Vagina (tissue), 2 donors: ENCODE results near the gene AMN1. TPM values are rescaled to one million over a fixed set of nuclear protein-coding genes. Genes with fewer than 3 reads are reported as not detected.
"Not testable (repeated sequence)": the region's sequence is repeated elsewhere in the genome, so short reads cannot be mapped to it uniquely, and the experiment has no call there.

Experiments used
- DNase-seq, 2 donors: peaks; one replicate each; pipeline ENCODE4 v3.0.0-alpha.2; 2017; ENCODE audit errors: extremely low spot score in 2 of 2
- H3K27ac ChIP-seq: fragments of 200-600 bp; sonication (generic); one replicate; pipeline ENCODE4 v1.5.1; 2019
- H3K27me3 ChIP-seq: fragments of 200-600 bp; sonication (generic); one replicate; pipeline ENCODE4 v1.5.1; 2019
- H3K36me3 ChIP-seq, 2 donors: fragments of 200-600 bp; sonication (generic); one replicate each; pipeline ENCODE4 v1.5.1; 2017 to 2019
- H3K4me1 ChIP-seq: fragments of 200-600 bp; sonication (generic); one replicate; pipeline ENCODE4 v1.5.1; 2019
- H3K4me3 ChIP-seq, 2 donors: fragments of 200-600 bp; sonication (generic); 1 replicate in 1 of 2; 2 replicates in 1 of 2; pipeline ENCODE4 v1.5.1; 2016 to 2019
- H3K9me3 ChIP-seq: fragments of 200-600 bp; sonication (generic); one replicate; pipeline ENCODE4 v1.5.1; 2019
- POLR2A ChIP-seq, 2 donors: fragments of 450-650 bp; IDR thresholded peaks; one replicate each; pipeline ENCODE4 v1.6.1; 2017; ENCODE audit warnings: antibody characterized with exemption in 2 of 2, mild to moderate bottlenecking in 2 of 2, moderate library complexity in 2 of 2
- POLR2AphosphoS5 ChIP-seq, 2 donors: sonication (generic); formaldehyde crosslinking; IDR thresholded peaks; one replicate each; pipeline ENCODE4 v1.9.0; 2017; ENCODE audit warnings: antibody characterized with exemption in 2 of 2, mild to moderate bottlenecking in 2 of 2, low read depth in 1 of 2; ENCODE audit not compliant: insufficient read depth in 1 of 2
- intact Hi-C: fragments of 100-400 bp; cut with DNase I; formaldehyde crosslinking; loops from one replicate; pipeline ENCODE4 v1.15.1; 2023
- total RNA-seq: library from RNA; depleted of rRNA; stranded (reverse); fragments of >200 nt; gene quantifications from one replicate; pipeline ENCODE4 v1.2.3, GENCODE V29; 2016
- TF ChIP-seq, protein P1 (sequence below), 3 experiments: fragments of 450-650 bp in 2 of 3; fragments of 200-600 bp in 1 of 3; sonication (generic) in 1 of 3; IDR thresholded peaks; one replicate each; pipeline ENCODE4 v1.5.1; 2017 to 2019; ENCODE audit warnings: antibody characterized with exemption in 3 of 3, mild to moderate bottlenecking in 2 of 3, moderate library complexity in 2 of 3

The AMN1 gene
- total RNA-seq, 1 donor from 2014 or later, result 5.9 TPM

DNA sequence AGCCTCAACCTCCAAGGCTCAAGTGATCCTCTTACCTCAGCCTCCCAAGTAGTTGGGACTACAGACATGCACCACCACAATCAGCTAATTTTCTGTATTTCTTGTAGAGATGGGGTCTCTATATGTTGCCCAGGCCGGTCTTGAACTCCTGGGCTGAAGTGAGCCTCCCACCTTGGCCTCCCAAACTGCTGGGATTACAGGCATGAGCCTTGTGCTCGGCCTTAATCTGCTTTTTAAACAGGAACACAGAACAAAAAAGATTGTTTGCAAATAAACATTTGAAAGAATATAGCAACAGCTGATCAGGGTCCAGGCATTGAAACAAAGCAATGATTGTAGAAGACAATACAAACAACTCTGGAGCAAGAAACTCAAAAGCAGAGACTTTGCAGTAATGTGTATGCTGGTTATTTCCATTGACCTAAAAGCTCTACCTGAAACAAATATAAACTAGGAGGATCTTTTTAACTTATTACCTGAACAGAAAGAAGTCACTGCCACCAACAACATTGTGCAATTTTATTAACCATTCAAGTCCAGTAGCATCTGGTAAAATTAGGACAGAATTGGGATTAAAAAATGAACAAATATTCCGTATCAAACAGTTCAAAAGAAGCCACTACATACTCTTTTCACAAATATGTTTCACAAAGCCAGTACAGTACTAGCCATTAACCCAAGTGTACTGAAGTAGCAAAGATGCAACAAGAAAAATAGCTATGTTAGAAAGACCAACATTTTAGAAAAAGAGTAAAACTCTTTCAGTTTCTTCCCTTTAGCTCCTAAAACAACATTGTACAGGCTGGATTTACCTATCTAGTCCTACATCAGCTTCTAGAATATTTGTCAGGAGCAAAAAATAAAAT, 14.2 kb downstream of the AMN1 start:
- intact Hi-C loops, result no loop called here
- Histone ChIP-seq H3K4me3 (no peak overlapping the region), H3K9me3 (no peaks in the 10 kb centered on the region), H3K27ac (no peak overlapping the region), H3K4me1 (no peaks in the 10 kb centered on the region), H3K27me3 (no peaks in the 10 kb centered on the region), H3K36me3 (peaks cover 0 to 9% of the 10 kb centered on the region in 2 donors)
- DNase-seq, result no peak
- TF ChIP-seq, protein P1, sequence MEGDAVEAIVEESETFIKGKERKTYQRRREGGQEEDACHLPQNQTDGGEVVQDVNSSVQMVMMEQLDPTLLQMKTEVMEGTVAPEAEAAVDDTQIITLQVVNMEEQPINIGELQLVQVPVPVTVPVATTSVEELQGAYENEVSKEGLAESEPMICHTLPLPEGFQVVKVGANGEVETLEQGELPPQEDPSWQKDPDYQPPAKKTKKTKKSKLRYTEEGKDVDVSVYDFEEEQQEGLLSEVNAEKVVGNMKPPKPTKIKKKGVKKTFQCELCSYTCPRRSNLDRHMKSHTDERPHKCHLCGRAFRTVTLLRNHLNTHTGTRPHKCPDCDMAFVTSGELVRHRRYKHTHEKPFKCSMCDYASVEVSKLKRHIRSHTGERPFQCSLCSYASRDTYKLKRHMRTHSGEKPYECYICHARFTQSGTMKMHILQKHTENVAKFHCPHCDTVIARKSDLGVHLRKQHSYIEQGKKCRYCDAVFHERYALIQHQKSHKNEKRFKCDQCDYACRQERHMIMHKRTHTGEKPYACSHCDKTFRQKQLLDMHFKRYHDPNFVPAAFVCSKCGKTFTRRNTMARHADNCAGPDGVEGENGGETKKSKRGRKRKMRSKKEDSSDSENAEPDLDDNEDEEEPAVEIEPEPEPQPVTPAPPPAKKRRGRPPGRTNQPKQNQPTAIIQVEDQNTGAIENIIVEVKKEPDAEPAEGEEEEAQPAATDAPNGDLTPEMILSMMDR (IDR thresholded peaks at IDR 0.05), result no peak
- no peak for TF ChIP-seq POLR2AphosphoS5 (IDR thresholded peaks at IDR 0.05; ENCODE audit: insufficient read depth in 1 of 2, low read depth in 1 of 2)
- TF ChIP-seq POLR2A (IDR thresholded peaks at IDR 0.05), result no peak

DNA sequence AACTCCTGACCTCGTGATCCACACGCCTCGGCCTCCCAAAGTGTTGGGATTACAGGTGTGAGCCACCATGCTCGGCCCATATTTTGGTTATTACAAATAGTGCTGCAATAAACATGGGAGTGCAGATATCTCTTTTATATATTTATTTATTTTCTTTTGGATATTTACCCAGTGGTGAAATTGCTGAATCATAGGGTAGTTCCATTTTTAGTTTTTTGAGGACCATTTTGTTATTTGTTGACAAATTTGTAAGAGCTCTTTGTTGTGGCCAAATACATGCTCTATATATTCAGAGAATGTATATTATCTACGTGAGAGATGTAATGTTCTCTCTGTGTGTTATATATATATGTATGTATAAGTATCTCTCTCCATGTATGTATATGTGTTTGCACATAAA, 15.9 kb downstream of the AMN1 start:
- H3K4me1 ChIP-seq, result no peaks in the 10 kb centered on the region
- H3K4me3 ChIP-seq, result no peak overlapping the region
- no peaks in the 10 kb centered on the region for H3K27me3 ChIP-seq
- H3K36me3 ChIP-seq, result peaks cover 0 to 6% of the 10 kb centered on the region in 2 donors
- H3K9me3 ChIP-seq, result no peaks in the 10 kb centered on the region
- no peak for DNase-seq
- intact Hi-C loops, result no loop called here
- TF ChIP-seq POLR2AphosphoS5 (IDR thresholded peaks at IDR 0.05; ENCODE audit: insufficient read depth in 1 of 2, low read depth in 1 of 2), result no peak
- TF ChIP-seq, protein P1 (IDR thresholded peaks at IDR 0.05), result no peak
- no peak for TF ChIP-seq POLR2A (IDR thresholded peaks at IDR 0.05)
- no peak overlapping the region for H3K27ac ChIP-seq

DNA sequence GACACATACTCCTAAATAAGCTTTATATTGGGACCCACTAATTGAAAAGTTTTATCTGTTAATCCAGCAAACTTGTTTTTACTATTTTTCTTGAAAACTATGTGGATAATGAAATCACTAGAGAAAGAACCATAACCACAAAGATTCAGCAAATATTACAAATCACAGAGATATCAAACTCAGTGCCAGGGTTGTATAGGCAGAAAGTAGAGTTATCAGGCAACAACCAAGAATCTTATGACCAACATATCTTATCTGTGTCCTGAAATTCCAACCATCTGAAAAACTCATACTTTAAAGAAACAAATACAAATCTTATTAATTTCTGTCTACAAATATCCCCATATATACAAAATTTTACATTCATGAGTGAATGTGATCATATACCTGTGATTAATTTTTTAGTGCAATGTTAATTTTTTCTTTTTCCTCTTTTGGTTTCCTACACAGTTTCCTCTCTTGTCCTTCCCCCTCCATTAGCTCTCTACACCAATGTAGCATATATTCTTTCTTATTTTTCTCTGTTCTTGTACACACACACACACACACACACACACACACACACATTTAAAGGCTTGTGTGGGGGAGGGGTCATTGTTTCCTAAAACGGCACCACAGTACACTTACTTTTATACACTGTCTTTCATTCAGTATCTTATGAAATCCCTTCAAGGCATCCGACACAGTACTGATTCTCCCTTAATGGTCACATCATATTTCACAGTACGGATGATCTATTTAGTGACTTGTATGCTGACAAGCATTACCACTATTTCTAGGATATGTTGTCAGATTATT, 18.6 kb downstream of the AMN1 start:
- Histone ChIP-seq H3K9me3 (no peaks in the 10 kb centered on the region), H3K27ac (no peak overlapping the region), H3K36me3 (peaks cover 0 to 6% of the 10 kb centered on the region in 2 donors), H3K4me3 (no peak overlapping the region), H3K4me1 (no peaks in the 10 kb centered on the region), H3K27me3 (no peaks in the 10 kb centered on the region)
- intact Hi-C loops, result no loop called here
- no peak for DNase-seq
- TF ChIP-seq POLR2AphosphoS5 (IDR thresholded peaks at IDR 0.05; ENCODE audit: insufficient read depth in 1 of 2, low read depth in 1 of 2) (no peak), POLR2A (IDR thresholded peaks at IDR 0.05) (no peak)
- TF ChIP-seq, protein P1 (IDR thresholded peaks at IDR 0.05), result no peak

DNA sequence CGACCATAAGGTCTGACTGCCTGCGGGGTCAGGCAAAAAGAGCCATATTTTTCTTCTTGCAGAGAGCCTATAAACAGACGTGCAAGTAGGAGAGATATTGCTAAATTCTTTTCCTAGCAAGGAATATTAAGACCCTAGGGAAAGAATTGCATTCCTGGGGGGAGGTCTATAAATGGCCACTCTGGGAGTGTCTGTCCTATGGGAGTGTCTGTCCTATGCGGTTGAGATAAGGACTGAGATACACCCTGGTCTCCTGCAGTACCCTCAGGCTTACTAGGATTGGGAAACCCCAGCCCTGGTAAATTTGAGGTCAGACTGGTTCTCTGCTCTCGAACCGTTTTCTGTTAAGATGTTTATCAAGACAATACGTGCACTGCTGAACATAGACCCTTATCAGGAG, 20.7 kb downstream of the AMN1 start:
- DNase-seq, H3K27me3 ChIP-seq, H3K27ac ChIP-seq, H3K4me1 ChIP-seq, H3K9me3 ChIP-seq, H3K36me3 ChIP-seq, H3K4me3 ChIP-seq, intact Hi-C loops: not testable (repeated sequence)

DNA sequence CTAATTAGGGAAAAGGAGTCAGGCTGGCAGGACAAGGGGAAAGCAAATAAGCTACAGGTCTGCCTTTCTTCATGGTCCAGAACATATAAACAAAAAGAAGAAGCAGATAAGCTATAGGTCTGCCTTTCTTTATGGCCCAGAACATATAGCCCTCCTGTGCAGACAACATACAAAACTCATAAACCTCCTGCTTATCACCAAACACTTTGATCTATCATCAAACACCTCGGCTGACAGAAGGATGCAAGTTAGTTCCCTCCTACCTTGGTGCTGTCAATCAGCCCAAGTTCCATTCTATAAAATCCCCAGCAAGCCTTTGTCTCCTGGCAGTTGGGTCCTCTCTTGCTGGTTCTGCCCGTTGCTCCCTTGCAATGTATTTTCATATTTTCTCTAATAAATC, 23.2 kb downstream of the AMN1 start:
- Histone ChIP-seq H3K27ac (no peak overlapping the region), H3K27me3 (no peaks in the 10 kb centered on the region), H3K9me3 (no peaks in the 10 kb centered on the region), H3K4me1 (no peaks in the 10 kb centered on the region), H3K4me3 (no peak overlapping the region), H3K36me3 (peaks cover 0 to 13% of the 10 kb centered on the region in 2 donors)
- intact Hi-C loops, result no loop called here
- TF ChIP-seq POLR2AphosphoS5 (IDR thresholded peaks at IDR 0.05; ENCODE audit: insufficient read depth in 1 of 2, low read depth in 1 of 2) (no peak), POLR2A (IDR thresholded peaks at IDR 0.05) (no peak)
- TF ChIP-seq, protein P1 (IDR thresholded peaks at IDR 0.05), result no peak
- no peak for DNase-seq
